Activated CD4-positive, alpha-beta T cell treated with anti-CD3 and anti-CD28 coated beads, Interleukin-2, amount 10 ng/mL, durations not matched to agents 24 days and 14 days (primary cell): ENCODE results near the gene ITGBL1. TPM values are rescaled to one million over a fixed set of nuclear protein-coding genes. Genes with fewer than 3 reads are reported as not detected.

Experiments
- DNase-seq: peaks from one replicate; pipeline ENCODE4 v3.0.0; 2022
- H3K27ac Mint-ChIP-seq: one replicate; pipeline ENCODE4 v1.8.0; 2022; ENCODE audit warnings: mild to moderate bottlenecking, mixed read lengths
- H3K27me3 Mint-ChIP-seq: one replicate; pipeline ENCODE4 v1.8.0; 2022; ENCODE audit warnings: mixed read lengths
- H3K36me3 Mint-ChIP-seq: one replicate; pipeline ENCODE4 v1.8.0; 2022; ENCODE audit warnings: low read depth, mild to moderate bottlenecking, mixed read lengths
- H3K4me1 Mint-ChIP-seq: one replicate; pipeline ENCODE4 v1.8.0; 2021; ENCODE audit warnings: mixed read lengths
- H3K4me3 Mint-ChIP-seq: one replicate; pipeline ENCODE4 v1.8.0; 2022; ENCODE audit warnings: mild to moderate bottlenecking, moderate library complexity, mixed read lengths
- H3K9me3 Mint-ChIP-seq: one replicate; pipeline ENCODE4 v1.8.0; 2021; ENCODE audit warnings: mixed read lengths
- intact Hi-C: fragments of 100-400 bp; cut with micrococcal nuclease; formaldehyde crosslinking; loops from one replicate; pipeline ENCODE4 v1.15.1; 2023
- total RNA-seq: library from RNA; stranded (reverse); gene quantifications from 2 replicates; pipeline ENCODE4 v1.2.3, GENCODE V29; 2022

ITGBL1 gene
- total RNA-seq, 1 donor from 2014 or later, result not detected

GRCh38 chr13:101425623-101426022, 26.9 kb upstream of the ITGBL1 start:
- no peak overlapping the region for H3K4me3 Mint-ChIP-seq
- H3K9me3 Mint-ChIP-seq, result no peaks in the 10 kb centered on the region
- H3K27me3 Mint-ChIP-seq, result no peaks in the 10 kb centered on the region
- intact Hi-C loops, result no loop called here
- peak; percentile 32 for DNase-seq
- H3K36me3 Mint-ChIP-seq, result no peaks in the 10 kb centered on the region
- H3K27ac Mint-ChIP-seq, result no peak overlapping the region
- H3K4me1 Mint-ChIP-seq, result no peaks in the 10 kb centered on the region

- H3K27me3 Mint-ChIP-seq, result peaks cover 2% of the 10 kb centered on the region
- no peaks in the 10 kb centered on the region for H3K9me3 Mint-ChIP-seq
- DNase-seq, result no peak
- no peak overlapping the region for H3K4me3 Mint-ChIP-seq
- H3K4me1 Mint-ChIP-seq, result no peaks in the 10 kb centered on the region
- intact Hi-C loops, result no loop called here
- H3K27ac Mint-ChIP-seq, result no peak overlapping the region
- no peaks in the 10 kb centered on the region for H3K36me3 Mint-ChIP-seq
Measured at GRCh38 chr13:101429733-101430132, 22.7 kb upstream of the ITGBL1 start.

GRCh38 chr13:101433895-101434294, 18.6 kb upstream of the ITGBL1 start:
- Mint-ChIP-seq H3K4me3 (no peak overlapping the region), H3K27ac (no peak overlapping the region), H3K36me3 (no peaks in the 10 kb centered on the region), H3K9me3 (no peaks in the 10 kb centered on the region), H3K4me1 (no peaks in the 10 kb centered on the region), H3K27me3 (peaks cover 2% of the 10 kb centered on the region)
- intact Hi-C loops, result no loop called here
- no peak for DNase-seq

- Mint-ChIP-seq H3K36me3 (no peaks in the 10 kb centered on the region), H3K4me3 (no peak overlapping the region), H3K27ac (no peak overlapping the region), H3K27me3 (peaks cover 2% of the 10 kb centered on the region), H3K4me1 (no peaks in the 10 kb centered on the region), H3K9me3 (no peaks in the 10 kb centered on the region)
- intact Hi-C loops, result no loop called here
- no peak for DNase-seq
Measured at GRCh38 chr13:101434486-101434885, 18.0 kb upstream of the ITGBL1 start.

- H3K27ac Mint-ChIP-seq, result no peak overlapping the region
- H3K4me3 Mint-ChIP-seq, result no peak overlapping the region
- no peak for DNase-seq
- intact Hi-C loops, result no loop called here
- no peaks in the 10 kb centered on the region for H3K4me1 Mint-ChIP-seq
- H3K36me3 Mint-ChIP-seq, result no peaks in the 10 kb centered on the region
- peaks cover 5% of the 10 kb centered on the region for H3K27me3 Mint-ChIP-seq
- H3K9me3 Mint-ChIP-seq, result no peaks in the 10 kb centered on the region
Measured at GRCh38 chr13:101447852-101448251, 4.6 kb upstream of the ITGBL1 start.

GRCh38 chr13:101449790-101450748, 2.4 kb upstream of the ITGBL1 start:
- Mint-ChIP-seq H3K27me3 (peaks cover 13% of the 10 kb centered on the region), H3K36me3 (no peaks in the 10 kb centered on the region), H3K4me3 (no peak overlapping the region), H3K4me1 (no peaks in the 10 kb centered on the region), H3K27ac (no peak overlapping the region), H3K9me3 (no peaks in the 10 kb centered on the region)
- DNase-seq, result no peak
- intact Hi-C loops, result no loop called here

GRCh38 chr13:101450749-101451130, 1.7 kb upstream of the ITGBL1 start:
- Mint-ChIP-seq H3K4me1 (no peaks in the 10 kb centered on the region), H3K36me3 (no peaks in the 10 kb centered on the region), H3K4me3 (no peak overlapping the region), H3K9me3 (no peaks in the 10 kb centered on the region), H3K27me3 (peaks cover 13% of the 10 kb centered on the region), H3K27ac (no peak overlapping the region)
- intact Hi-C loops, result no loop called here
- no peak for DNase-seq

GRCh38 chr13:101451641-101452040, 834 bp upstream of the ITGBL1 start:
- intact Hi-C loops, result no loop called here
- Mint-ChIP-seq H3K4me3 (no peak overlapping the region), H3K27ac (no peak overlapping the region), H3K4me1 (no peaks in the 10 kb centered on the region), H3K9me3 (no peaks in the 10 kb centered on the region), H3K27me3 (peaks cover 13% of the 10 kb centered on the region), H3K36me3 (no peaks in the 10 kb centered on the region)
- no peak for DNase-seq

- Mint-ChIP-seq H3K27me3 (peaks cover 13% of the 10 kb centered on the region), H3K27ac (no peak overlapping the region), H3K36me3 (no peaks in the 10 kb centered on the region), H3K4me3 (no peak overlapping the region), H3K4me1 (no peaks in the 10 kb centered on the region), H3K9me3 (no peaks in the 10 kb centered on the region)
- no peak for DNase-seq
- intact Hi-C loops, result no loop called here
Measured at GRCh38 chr13:101453784-101454201, 1.3 kb downstream of the ITGBL1 start.

- Mint-ChIP-seq H3K27ac (no peak overlapping the region), H3K27me3 (peaks cover 13% of the 10 kb centered on the region), H3K4me3 (no peak overlapping the region), H3K9me3 (no peaks in the 10 kb centered on the region), H3K4me1 (no peaks in the 10 kb centered on the region), H3K36me3 (no peaks in the 10 kb centered on the region)
- DNase-seq, result no peak
- intact Hi-C loops, result no loop called here
Measured at GRCh38 chr13:101454767-101455166, 2.3 kb downstream of the ITGBL1 start.

GRCh38 chr13:101455863-101456262, 3.4 kb downstream of the ITGBL1 start:
- Mint-ChIP-seq H3K4me1 (no peaks in the 10 kb centered on the region), H3K27ac (no peak overlapping the region), H3K36me3 (no peaks in the 10 kb centered on the region), H3K27me3 (peaks cover 13% of the 10 kb centered on the region), H3K9me3 (no peaks in the 10 kb centered on the region), H3K4me3 (no peak overlapping the region)
- no peak for DNase-seq
- intact Hi-C loops, result no loop called here

GRCh38 chr13:101457176-101457575, 4.7 kb downstream of the ITGBL1 start:
- Mint-ChIP-seq H3K36me3 (no peaks in the 10 kb centered on the region), H3K27me3 (peaks cover 11% of the 10 kb centered on the region), H3K9me3 (no peaks in the 10 kb centered on the region), H3K4me3 (no peak overlapping the region), H3K4me1 (no peaks in the 10 kb centered on the region), H3K27ac (no peak overlapping the region)
- intact Hi-C loops, result no loop called here
- DNase-seq, result no peak

GRCh38 chr13:101465877-101466276, 13.4 kb downstream of the ITGBL1 start:
- Mint-ChIP-seq H3K9me3 (no peaks in the 10 kb centered on the region), H3K4me3 (no peak overlapping the region), H3K27me3 (no peaks in the 10 kb centered on the region), H3K4me1 (no peaks in the 10 kb centered on the region), H3K36me3 (no peaks in the 10 kb centered on the region), H3K27ac (no peak overlapping the region)
- intact Hi-C loops, result no loop called here
- no peak for DNase-seq

GRCh38 chr13:101467415-101467814, 14.9 kb downstream of the ITGBL1 start:
- Mint-ChIP-seq H3K27ac (no peak overlapping the region), H3K4me3 (no peak overlapping the region), H3K9me3 (no peaks in the 10 kb centered on the region), H3K36me3 (no peaks in the 10 kb centered on the region), H3K4me1 (no peaks in the 10 kb centered on the region), H3K27me3 (no peaks in the 10 kb centered on the region)
- intact Hi-C loops, result no loop called here
- no peak for DNase-seq

- no peaks in the 10 kb centered on the region for H3K27me3 Mint-ChIP-seq
- no peak overlapping the region for H3K27ac Mint-ChIP-seq
- H3K4me1 Mint-ChIP-seq, result no peaks in the 10 kb centered on the region
- H3K4me3 Mint-ChIP-seq, result no peak overlapping the region
- intact Hi-C loops, result no loop called here
- H3K36me3 Mint-ChIP-seq, result no peaks in the 10 kb centered on the region
- no peak for DNase-seq
- H3K9me3 Mint-ChIP-seq, result no peaks in the 10 kb centered on the region
Measured at GRCh38 chr13:101473458-101473857, 21.0 kb downstream of the ITGBL1 start.
